Tibial nerve (tissue), 4 donors: Measurements from ENCODE around the gene CORO7. TPM values are rescaled to one million over a fixed set of nuclear protein-coding genes. Genes with fewer than 3 reads are reported as not detected.

Experiments used
- DNase-seq, 2 donors: peaks; one replicate each; pipeline ENCODE4 v3.0.0-alpha.2; 2019; ENCODE audit warnings: low spot score in 2 of 2
- H3K27ac ChIP-seq, 4 donors: fragments of 200-600 bp; sonication (generic) in 3 of 4; one replicate each; pipeline ENCODE4 v1.5.1; 2017 to 2019; ENCODE audit warnings: mild to moderate bottlenecking in 1 of 4
- H3K27me3 ChIP-seq, 2 donors: fragments of 200-600 bp; sonication (generic) in 1 of 2; one replicate each; pipeline versions ENCODE4 v1.5.1 to v1.6.0; 2017 to 2019
- H3K36me3 ChIP-seq, 3 donors: fragments of 200-600 bp; sonication (generic); one replicate each; pipeline ENCODE4 v1.5.1; 2018 to 2019
- H3K4me1 ChIP-seq, 4 donors: fragments of 200-600 bp; sonication (generic) in 3 of 4; one replicate each; pipeline ENCODE4 v1.5.1; 2017 to 2019
- H3K4me3 ChIP-seq, 4 donors: fragments of 200-600 bp; sonication (generic) in 3 of 4; one replicate each; pipeline ENCODE4 v1.5.1; 2017 to 2019; ENCODE audit warnings: mild to moderate bottlenecking in 1 of 4, moderate library complexity in 1 of 4
- H3K9me3 ChIP-seq, 4 donors: fragments of 200-600 bp; sonication (generic) in 3 of 4; one replicate each; pipeline ENCODE4 v1.5.1; 2017 to 2019
- EP300 ChIP-seq, 2 donors: sonication (generic); formaldehyde crosslinking; IDR thresholded peaks; one replicate each; pipeline ENCODE4 v1.6.1; 2017; ENCODE audit warnings: antibody characterized with exemption in 2 of 2, mild to moderate bottlenecking in 1 of 2
- POLR2A ChIP-seq, 2 donors: fragments of 450-650 bp; IDR thresholded peaks; one replicate each; pipeline ENCODE4 v1.6.1; 2017; ENCODE audit warnings: antibody characterized with exemption in 2 of 2, mild to moderate bottlenecking in 2 of 2, moderate library complexity in 2 of 2
- WGBS, 2 donors: methylation state at CpG; one replicate each; pipeline ENCODE4 v1.1.5; 2018; 5-methylcytosine and 5-hydroxymethylcytosine counted together
- total RNA-seq, 4 donors: library from RNA; depleted of rRNA; stranded (reverse); fragments of >200 nt; gene quantifications; one replicate each; pipeline ENCODE4 v1.1.0, GENCODE V29; 2016
- TF ChIP-seq, protein P1 (sequence below), 5 experiments: fragments of 200-600 bp in 3 of 5; fragments of 450-650 bp in 2 of 5; sonication (generic) in 3 of 5; IDR thresholded peaks; one replicate each; pipeline ENCODE4 v1.5.1; 2016 to 2019; ENCODE audit warnings: antibody characterized with exemption in 5 of 5, mild to moderate bottlenecking in 3 of 5, moderate library complexity in 2 of 5

CORO7 gene
- total RNA-seq, 4 donors from 2014 or later, result 27.8 to 77.4 (median 52.1) TPM

GRCh38 chr16:4325253-4325758 is 91.1 kb downstream of the CORO7 start:
- TF ChIP-seq, protein P1, sequence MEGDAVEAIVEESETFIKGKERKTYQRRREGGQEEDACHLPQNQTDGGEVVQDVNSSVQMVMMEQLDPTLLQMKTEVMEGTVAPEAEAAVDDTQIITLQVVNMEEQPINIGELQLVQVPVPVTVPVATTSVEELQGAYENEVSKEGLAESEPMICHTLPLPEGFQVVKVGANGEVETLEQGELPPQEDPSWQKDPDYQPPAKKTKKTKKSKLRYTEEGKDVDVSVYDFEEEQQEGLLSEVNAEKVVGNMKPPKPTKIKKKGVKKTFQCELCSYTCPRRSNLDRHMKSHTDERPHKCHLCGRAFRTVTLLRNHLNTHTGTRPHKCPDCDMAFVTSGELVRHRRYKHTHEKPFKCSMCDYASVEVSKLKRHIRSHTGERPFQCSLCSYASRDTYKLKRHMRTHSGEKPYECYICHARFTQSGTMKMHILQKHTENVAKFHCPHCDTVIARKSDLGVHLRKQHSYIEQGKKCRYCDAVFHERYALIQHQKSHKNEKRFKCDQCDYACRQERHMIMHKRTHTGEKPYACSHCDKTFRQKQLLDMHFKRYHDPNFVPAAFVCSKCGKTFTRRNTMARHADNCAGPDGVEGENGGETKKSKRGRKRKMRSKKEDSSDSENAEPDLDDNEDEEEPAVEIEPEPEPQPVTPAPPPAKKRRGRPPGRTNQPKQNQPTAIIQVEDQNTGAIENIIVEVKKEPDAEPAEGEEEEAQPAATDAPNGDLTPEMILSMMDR (IDR thresholded peaks at IDR 0.05), result no peak
- TF ChIP-seq POLR2A (IDR thresholded peaks at IDR 0.05) (no peak), EP300 (IDR thresholded peaks at IDR 0.05) (no peak)
- Histone ChIP-seq H3K4me1 (peaks cover 3 to 98% (median 60%) of the 10 kb centered on the region in 4 donors), H3K4me3 (no peak overlapping the region), H3K9me3 (no peaks in the 10 kb centered on the region), H3K36me3 (no peaks in the 10 kb centered on the region), H3K27me3 (no peaks in the 10 kb centered on the region), H3K27ac (peak overlapping the region; percentile 10 to 93 (median 84))
- DNase-seq, result no peak
- WGBS, 2 donors, result 73 to 74% methylated on average over 4 to 6 of the region's 6 CpGs

DNA sequence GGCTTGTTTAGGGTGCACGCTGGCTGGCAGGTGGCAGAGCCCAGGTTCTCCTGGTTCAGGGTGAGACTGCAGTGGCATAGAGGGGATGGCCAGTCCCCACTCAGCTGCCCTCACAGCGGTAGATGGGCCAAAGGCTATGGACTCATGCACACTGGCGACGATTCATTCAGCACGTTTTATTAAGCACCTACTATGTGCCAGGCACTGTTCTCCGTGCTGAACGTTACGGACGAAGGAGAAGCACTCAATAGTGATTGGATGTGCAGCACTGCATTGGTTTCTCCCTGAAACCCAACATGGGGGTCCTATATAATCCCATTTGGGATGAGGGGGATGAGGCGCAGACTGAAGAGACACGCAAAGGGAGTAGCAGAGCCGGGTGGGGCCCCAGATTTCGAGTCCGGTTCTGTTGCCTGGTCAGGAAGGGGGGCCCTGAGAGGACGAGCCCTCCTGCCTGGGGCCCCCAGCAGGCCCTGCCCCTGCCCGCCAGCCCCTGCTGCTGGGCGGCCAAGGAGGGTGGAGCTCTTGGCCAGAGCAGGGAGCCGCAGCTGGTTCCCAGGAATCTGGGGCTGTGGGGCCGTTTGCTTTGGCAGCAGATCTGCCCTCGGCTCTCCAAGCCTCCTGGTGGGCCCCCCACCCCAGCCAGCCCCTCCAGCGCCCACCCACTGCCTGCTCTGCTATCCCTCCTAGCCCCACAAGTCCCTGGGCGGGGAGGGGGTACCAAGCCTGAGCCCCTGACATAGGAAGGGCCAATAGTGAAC is 91.7 kb downstream of the CORO7 start:
- DNase-seq, result no peak
- Histone ChIP-seq H3K27me3 (no peaks in the 10 kb centered on the region), H3K9me3 (no peaks in the 10 kb centered on the region), H3K36me3 (no peaks in the 10 kb centered on the region), H3K27ac (peak overlapping the region; percentile 10 to 93 (median 84)), H3K4me1 (peaks cover 3 to 98% (median 66%) of the 10 kb centered on the region in 4 donors), H3K4me3 (no peak overlapping the region)
- WGBS, 2 donors, result 56 to 58% methylated on average over 15 of the region's 22 CpGs
- no peak for TF ChIP-seq EP300 (IDR thresholded peaks at IDR 0.05)
- TF ChIP-seq POLR2A (IDR thresholded peaks at IDR 0.05), result no peak
- TF ChIP-seq, protein P1 (IDR thresholded peaks at IDR 0.05), result no peak

- Histone ChIP-seq H3K4me1 (peaks cover 3 to 98% (median 71%) of the 10 kb centered on the region in 4 donors), H3K27me3 (no peaks in the 10 kb centered on the region), H3K9me3 (no peaks in the 10 kb centered on the region), H3K36me3 (no peaks in the 10 kb centered on the region), H3K27ac (peak overlapping the region; percentile 12 to 93 (median 84)), H3K4me3 (no peak overlapping the region)
- WGBS, 2 donors, result 23 to 39% methylated on average over 3 to 12 of the region's 12 CpGs
- DNase-seq, result peak; percentile 44 to 52
- TF ChIP-seq EP300 (IDR thresholded peaks at IDR 0.05) (no peak), POLR2A (IDR thresholded peaks at IDR 0.05) (no peak)
- TF ChIP-seq, protein P1 (IDR thresholded peaks at IDR 0.05), result no peak
Observed at GRCh38 chr16:4323845-4324488, 92.4 kb downstream of the CORO7 start.

DNA sequence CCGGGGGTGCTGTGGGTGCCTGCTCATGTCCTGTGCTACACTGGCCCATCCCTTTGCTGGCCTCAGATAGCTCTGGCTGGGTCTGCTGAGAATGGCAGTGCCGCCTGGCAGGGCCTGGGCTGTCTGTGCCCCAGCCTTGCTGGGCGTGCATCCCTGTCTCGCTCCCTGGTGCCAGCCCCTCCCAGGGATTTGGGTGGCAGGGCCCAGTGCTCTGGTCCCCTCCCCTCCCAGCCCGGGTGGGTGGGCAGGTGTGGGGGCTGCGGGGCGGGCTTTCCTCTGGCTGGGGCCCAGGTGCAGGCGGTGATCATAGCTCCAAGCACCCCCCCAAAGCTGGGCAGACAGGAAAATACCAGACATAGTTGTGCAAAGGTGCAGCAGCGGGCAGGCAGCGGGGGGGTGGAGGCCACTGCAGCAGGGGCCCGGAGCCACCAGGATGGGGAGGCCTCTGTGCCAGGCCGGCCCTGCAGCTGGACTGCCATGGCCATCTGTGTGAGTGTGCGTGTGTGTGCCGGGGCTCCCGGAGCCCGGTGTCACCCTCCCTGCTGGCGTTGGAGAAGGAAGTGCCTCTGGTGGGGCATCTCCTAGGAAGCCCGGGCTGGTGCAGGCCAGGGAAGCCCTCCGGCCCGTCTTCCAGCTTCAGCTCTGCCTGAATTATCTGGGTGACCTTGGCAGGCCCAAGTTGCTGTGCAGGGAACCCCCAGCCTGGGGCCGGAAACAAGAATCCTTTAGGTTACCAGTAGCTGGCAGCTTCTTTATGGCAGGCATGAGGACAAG is 93.1 kb downstream of the CORO7 start:
- WGBS, 2 donors, result 43 to 56% methylated on average over 16 to 17 of the region's 21 CpGs
- DNase-seq, result no peak
- Histone ChIP-seq H3K27me3 (no peaks in the 10 kb centered on the region), H3K27ac (peak overlapping the region; percentile 12 to 93 (median 84)), H3K36me3 (no peaks in the 10 kb centered on the region), H3K4me1 (peaks cover 3 to 98% (median 71%) of the 10 kb centered on the region in 4 donors), H3K9me3 (no peaks in the 10 kb centered on the region), H3K4me3 (no peak overlapping the region)
- TF ChIP-seq, protein P1 (IDR thresholded peaks at IDR 0.05), result no peak
- TF ChIP-seq EP300 (IDR thresholded peaks at IDR 0.05) (no peak), POLR2A (IDR thresholded peaks at IDR 0.05) (no peak)
